GM12878 (cell line): Measurements from ENCODE around the gene DNAH2. TPM values are rescaled to one million over a fixed set of nuclear protein-coding genes. Genes with fewer than 3 reads are reported as not detected.

Experiments used
- ATAC-seq: fragments of 200-7000 bp; cut with Tn5 transposase; 3 replicates; pipeline ENCODE4 v1.9.1; 2020; ENCODE audit warnings: mild to moderate bottlenecking, moderate library complexity
- BruUV-seq: library from RNA; stranded (reverse); fragments of 400-500 nt; replicated peaks from 2 replicates; lab custom pipeline; 2021; lab: Mats Ljungman, UMichigan
- CTCF ChIA-PET: fragments of 300-600 bp; sonication (Branson Sonifier 250); formaldehyde crosslinking; extraction: SDS; loops from one replicate; lab custom pipeline; 2021; ENCODE audit warnings: inconsistent platforms; lab: Yijun Ruan, JAX
- POLR2A ChIA-PET: fragments of 350-600 bp; formaldehyde crosslinking; extraction: SDS; loops from one replicate; lab custom pipeline; 2021; ENCODE audit warnings: inconsistent platforms; lab: Charles Lee
- RAD21 ChIA-PET: fragments of 300-600 bp; sonication (Branson Sonifier 250); formaldehyde crosslinking; loops from one replicate; lab custom pipeline; 2023; ENCODE audit warnings: antibody characterized with exemption; ENCODE audit not compliant: unreplicated experiment; lab: Charles Lee
- SMC1A ChIA-PET: fragments of 300-600 bp; sonication (Branson Sonifier 250); formaldehyde crosslinking; loops from one replicate; lab custom pipeline; 2023; ENCODE audit not compliant: unreplicated experiment, uncharacterized antibody; lab: Charles Lee
- DNase-seq: peaks from one replicate; pipeline ENCODE4 v3.0.0-alpha.2; 2011; ENCODE audit warnings: low read depth, low spot score
- FAIRE-seq: peaks from 3 replicates; lab custom pipeline; 2011; peaks lifted over from hg19 to GRCh38; lab: Jason Lieb, UNC
- H2AFZ ChIP-seq: 2 replicates; pipeline ENCODE4 v1.6.0; 2011; ENCODE audit warnings: low read depth, low read length, control low read depth; ENCODE audit not compliant: control insufficient read depth
- H3K27ac ChIP-seq: 2 replicates; pipeline ENCODE4 v1.5.1; 2011; ENCODE audit warnings: control low read depth; ENCODE audit not compliant: control insufficient read depth, insufficient read depth
- H3K27me3 ChIP-seq, 2 experiments: replicated peaks in 1 of 2; 2 replicates each; pipeline versions ENCODE4 v1.6.0 to v1.6.1; 2011; ENCODE audit warnings: low read length in 1 of 2; ENCODE audit not compliant: control insufficient read depth in 2 of 2, insufficient read depth in 2 of 2
- H3K36me3 ChIP-seq, 2 experiments: 2 replicates each; pipeline ENCODE4 v1.5.1; 2011; ENCODE audit warnings: low read length in 1 of 2; ENCODE audit not compliant: control insufficient read depth in 2 of 2, insufficient read depth in 2 of 2
- H3K4me1 ChIP-seq: 2 replicates; pipeline ENCODE4 v1.6.1; 2011; ENCODE audit warnings: mild to moderate bottlenecking, low read length, moderate library complexity, mixed read lengths; ENCODE audit not compliant: control insufficient read depth, insufficient read depth
- H3K4me2 ChIP-seq: 2 replicates; pipeline ENCODE4 v1.6.0; 2011; ENCODE audit warnings: control low read depth; ENCODE audit not compliant: control insufficient read depth, insufficient read depth
- H3K4me3 ChIP-seq: fragments of 200-600 bp; sonication (generic); 2 replicates; pipeline ENCODE4 v1.5.1; 2016
- H3K79me2 ChIP-seq: 2 replicates; pipeline ENCODE4 v1.6.0; 2011; ENCODE audit warnings: low read length; ENCODE audit not compliant: control insufficient read depth, insufficient read depth
- H3K9ac ChIP-seq: 2 replicates; pipeline ENCODE4 v1.8.0; 2011; ENCODE audit warnings: low read length, control low read depth, mixed read lengths; ENCODE audit not compliant: control insufficient read depth, insufficient read depth
- H3K9me3 ChIP-seq: replicated peaks from 3 replicates; pipeline ENCODE4 v1.5.1; 2011; ENCODE audit warnings: mild to moderate bottlenecking, low read length; ENCODE audit not compliant: control insufficient read depth, insufficient read depth
- H4K20me1 ChIP-seq: 2 replicates; pipeline ENCODE4 v1.6.0; 2011; ENCODE audit not compliant: control insufficient read depth, insufficient read depth
- BCL11A ChIP-seq: IDR thresholded peaks from 2 replicates; pipeline ENCODE4 v1.6.1; 2011; ENCODE audit warnings: low read depth, low read length
- BCL3 ChIP-seq: IDR thresholded peaks from 2 replicates; pipeline ENCODE4 v1.6.1; 2011; ENCODE audit warnings: borderline replicate concordance, low read depth, mild to moderate bottlenecking, moderate library complexity, low read length; ENCODE audit not compliant: insufficient read depth, poor library complexity, severe bottlenecking
- CREB1 ChIP-seq: IDR thresholded peaks from 2 replicates; pipeline ENCODE4 v1.6.1; 2012; ENCODE audit warnings: low read depth, mild to moderate bottlenecking, inconsistent platforms
- CREM ChIP-seq: IDR thresholded peaks from 2 replicates; pipeline ENCODE4 v1.6.1; 2014; ENCODE audit warnings: antibody characterized with exemption, low read depth
- DPF2 ChIP-seq: fragments of 450-650 bp; IDR thresholded peaks from 2 replicates; pipeline ENCODE4 v1.6.1; 2017; ENCODE audit warnings: mild to moderate bottlenecking
- HCFC1 ChIP-seq: fragments of 150-350 bp; IDR thresholded peaks from 2 replicates; pipeline ENCODE4 v1.6.1; 2014; ENCODE audit warnings: low read length
- IRF3 ChIP-seq: fragments of 450-650 bp; IDR thresholded peaks from 2 replicates; pipeline ENCODE4 v1.6.1; 2014; ENCODE audit warnings: mild to moderate bottlenecking
- KAT2A ChIP-seq: conservative IDR thresholded peaks from 2 replicates; pipeline ENCODE4 v1.6.1; 2011; ENCODE audit warnings: low read depth, low read length; ENCODE audit not compliant: control insufficient read depth
- NFIC ChIP-seq: IDR thresholded peaks from 2 replicates; pipeline ENCODE4 v1.6.1; 2012; ENCODE audit warnings: low read depth, mild to moderate bottlenecking, inconsistent platforms, low read length, moderate library complexity
- POLR2A ChIP-seq: IDR thresholded peaks from 2 replicates; pipeline ENCODE4 v1.6.1; 2011; ENCODE audit warnings: low read depth, mild to moderate bottlenecking, low read length
- RB1 ChIP-seq: fragments of 450-650 bp; formaldehyde crosslinking; IDR thresholded peaks from 2 replicates; pipeline ENCODE4 v1.6.1; 2017; ENCODE audit warnings: mild to moderate bottlenecking, borderline replicate concordance
- STAT3 ChIP-seq: IDR thresholded peaks from 2 replicates; pipeline ENCODE4 v1.6.1; 2011; ENCODE audit warnings: low read depth, low read length, improper control_type of control experiment
- TCF3 ChIP-seq: IDR thresholded peaks from 2 replicates; pipeline ENCODE4 v1.6.1; 2012; ENCODE audit warnings: low read depth, mild to moderate bottlenecking, low read length, borderline replicate concordance; ENCODE audit not compliant: insufficient read depth
- USF2 ChIP-seq: IDR thresholded peaks from 2 replicates; pipeline ENCODE4 v1.6.1; 2011; ENCODE audit warnings: low read depth, low read length, improper control_type of control experiment, borderline replicate concordance
- WGBS: methylation state at CpG from one replicate; pipeline ENCODE4 v1.1.6; 2016; ENCODE audit warnings: low lambda C conversion rate; ENCODE audit not compliant: insufficient replicate concordance, insufficient coverage; ENCODE audit errors: missing lambda C conversion rate; 5-methylcytosine and 5-hydroxymethylcytosine counted together
- in situ Hi-C: fragments of 300-500 bp; cut with MboI; formaldehyde crosslinking; loops from 9 replicates; pipeline ENCODE4 v1.14.3; 2018; ENCODE audit warnings: mixed read lengths
- intact Hi-C: fragments of 100-400 bp; cut with micrococcal nuclease; formaldehyde crosslinking; loops from one replicate; pipeline ENCODE4 v1.14.2; 2022; ENCODE audit not compliant: unreplicated experiment
- polyA plus RNA-seq, 11 experiments: library from polyadenylated mRNA; depleted of rRNA in 4 of 11; unstranded in 6 of 11; stranded (reverse) in 5 of 11; fragments of >200 nt; fragmentation: Nextera tagmentation in 4 of 11; fragmentation: Illumina TruSeq in 1 of 11; extraction: Ambion mirVana in 4 of 11; extraction: Trizol in 1 of 11; gene quantifications; 1 replicate in 1 of 11; 2 replicates in 10 of 11; pipeline versions ENCODE4 v1.2.1 to v1.2.3, GENCODE V29; 2011 to 2016; ENCODE audit warnings: inconsistent platforms in 2 of 11, missing spikeins in 2 of 11, low read depth in 1 of 11
- total RNA-seq, 4 experiments: library from RNA; depleted of rRNA in 3 of 4; stranded (reverse); fragments of >200 nt in 3 of 4; fragmentation: Illumina TruSeq in 1 of 4; extraction: Trizol in 1 of 4; gene quantifications; 2 replicates each; pipeline versions ENCODE4 v1.2.1 to v1.2.3, GENCODE V29; 2013 to 2021

Gene DNAH2
- total and polyA plus RNA-seq, 10 of the 15 experiments (the other 5 are each of a cell fraction or from before 2014, with no cell fraction given): not detected

GRCh38 chr17:7767405-7768021 is 50.0 kb downstream of the DNAH2 start:
- FAIRE-seq: no peak

GRCh38 chr17:7769854-7770253 is 52.3 kb downstream of the DNAH2 start:
- RAD21 ChIA-PET: no interaction called here

More at GRCh38 chr17:7767405-7768021, 50.0 kb downstream of the DNAH2 start:
- in situ Hi-C loops: no loop called here
- no peaks in the 10 kb centered on the region for H4K20me1 ChIP-seq
- ChIA-PET CTCF (no interaction called here), RAD21 (no interaction called here), SMC1A (no interaction called here), POLR2A (interaction anchor here (0.7 kb wide), 1 partner anchor 16 kb away, joined by 6 read pairs; no protein-coding TSS in a partner anchor)
- WGBS: 39% methylated on average over 17 of the region's 17 CpGs
- DNase-seq (no peak), ATAC-seq (no peak)
- H3K9ac ChIP-seq: no peak overlapping the region
- H3K4me1 ChIP-seq: no peaks in the 10 kb centered on the region
- H3K9me3 ChIP-seq: no peaks in the 10 kb centered on the region
- no peak overlapping the region for H3K4me2 ChIP-seq
- H3K36me3 ChIP-seq: no peaks in the 10 kb centered on the region
- peaks cover 2 to 3% of the 10 kb centered on the region in 2 experiments; a peak in 2 of 4 replicates for H3K27me3 ChIP-seq
- intact Hi-C loops: no loop called here
- H3K27ac ChIP-seq: no peak overlapping the region
- H3K79me2 ChIP-seq: no peaks in the 10 kb centered on the region
- no TSS peak for BruUV-seq
- no peak overlapping the region for H3K4me3 ChIP-seq
- no peak overlapping the region for H2AFZ ChIP-seq
- no peak for TF ChIP-seq RB1
- no peak for TF ChIP-seq STAT3
- no peak for TF ChIP-seq BCL11A

More at GRCh38 chr17:7769854-7770253, 52.3 kb downstream of the DNAH2 start:
- H4K20me1 ChIP-seq: no peaks in the 10 kb centered on the region
- ChIA-PET SMC1A (no interaction called here), POLR2A (no interaction called here), CTCF (no interaction called here)
- no peak overlapping the region for H3K9ac ChIP-seq
- no TSS peak for BruUV-seq
- TF ChIP-seq BCL3 (no peak), DPF2 (no peak), IRF3 (no peak), HCFC1 (no peak), KAT2A (no peak), TCF3 (no peak), POLR2A (no peak), USF2 (no peak), CREM (no peak), CREB1 (no peak), NFIC (no peak)
- H3K79me2 ChIP-seq: no peaks in the 10 kb centered on the region
- H3K27ac ChIP-seq: no peak overlapping the region
- in situ Hi-C loops: no loop called here
- ATAC-seq (no peak), DNase-seq (no peak), FAIRE-seq (no peak)
- intact Hi-C loops: no loop called here
- WGBS: 29% methylated on average over 4 of the region's 4 CpGs
- no peak overlapping the region for H2AFZ ChIP-seq
- H3K4me2 ChIP-seq: no peak overlapping the region
- no peaks in the 10 kb centered on the region for H3K9me3 ChIP-seq
- no peaks in the 10 kb centered on the region for H3K36me3 ChIP-seq
- H3K27me3 ChIP-seq: peaks cover 3 to 4% of the 10 kb centered on the region in 2 experiments; a peak in 3 of 4 replicates
- H3K4me1 ChIP-seq: no peaks in the 10 kb centered on the region
- no peak overlapping the region for H3K4me3 ChIP-seq
